ENCODE results near the gene ZSCAN31.

ZSCAN31 gene

DNA sequence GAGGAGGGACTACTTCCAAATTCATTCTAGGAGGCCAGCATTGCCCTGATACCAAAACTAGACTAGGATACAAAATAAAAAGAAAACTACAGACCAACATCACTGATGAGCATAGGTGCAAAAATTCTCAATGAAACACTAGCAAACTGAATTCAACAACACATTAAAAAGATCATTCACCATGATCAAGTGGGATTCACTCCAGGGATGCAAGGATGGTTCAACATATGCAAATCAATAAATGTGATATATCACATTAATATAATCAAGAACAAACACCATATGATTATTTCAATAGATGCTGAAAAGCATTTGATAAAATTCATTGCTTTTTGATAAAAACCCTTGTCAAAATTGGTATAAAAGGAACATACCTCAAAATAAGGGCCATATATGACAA, 44.4 kb downstream of the ZSCAN31 start:
- TF ChIP-seq, protein P1, sequence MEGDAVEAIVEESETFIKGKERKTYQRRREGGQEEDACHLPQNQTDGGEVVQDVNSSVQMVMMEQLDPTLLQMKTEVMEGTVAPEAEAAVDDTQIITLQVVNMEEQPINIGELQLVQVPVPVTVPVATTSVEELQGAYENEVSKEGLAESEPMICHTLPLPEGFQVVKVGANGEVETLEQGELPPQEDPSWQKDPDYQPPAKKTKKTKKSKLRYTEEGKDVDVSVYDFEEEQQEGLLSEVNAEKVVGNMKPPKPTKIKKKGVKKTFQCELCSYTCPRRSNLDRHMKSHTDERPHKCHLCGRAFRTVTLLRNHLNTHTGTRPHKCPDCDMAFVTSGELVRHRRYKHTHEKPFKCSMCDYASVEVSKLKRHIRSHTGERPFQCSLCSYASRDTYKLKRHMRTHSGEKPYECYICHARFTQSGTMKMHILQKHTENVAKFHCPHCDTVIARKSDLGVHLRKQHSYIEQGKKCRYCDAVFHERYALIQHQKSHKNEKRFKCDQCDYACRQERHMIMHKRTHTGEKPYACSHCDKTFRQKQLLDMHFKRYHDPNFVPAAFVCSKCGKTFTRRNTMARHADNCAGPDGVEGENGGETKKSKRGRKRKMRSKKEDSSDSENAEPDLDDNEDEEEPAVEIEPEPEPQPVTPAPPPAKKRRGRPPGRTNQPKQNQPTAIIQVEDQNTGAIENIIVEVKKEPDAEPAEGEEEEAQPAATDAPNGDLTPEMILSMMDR (IDR thresholded peaks at IDR 0.05; ENCODE audit: insufficient read depth, low read length), result no peak
- TF ChIP-seq GABPA (IDR thresholded peaks at IDR 0.05; ENCODE audit: low read depth) (no peak), POLR2AphosphoS5 (IDR thresholded peaks at IDR 0.05; ENCODE audit: low read depth) (no peak), SPI1 (IDR thresholded peaks at IDR 0.05; ENCODE audit: borderline replicate concordance, low read depth) (no peak)
- TF ChIP-seq, protein P2, sequence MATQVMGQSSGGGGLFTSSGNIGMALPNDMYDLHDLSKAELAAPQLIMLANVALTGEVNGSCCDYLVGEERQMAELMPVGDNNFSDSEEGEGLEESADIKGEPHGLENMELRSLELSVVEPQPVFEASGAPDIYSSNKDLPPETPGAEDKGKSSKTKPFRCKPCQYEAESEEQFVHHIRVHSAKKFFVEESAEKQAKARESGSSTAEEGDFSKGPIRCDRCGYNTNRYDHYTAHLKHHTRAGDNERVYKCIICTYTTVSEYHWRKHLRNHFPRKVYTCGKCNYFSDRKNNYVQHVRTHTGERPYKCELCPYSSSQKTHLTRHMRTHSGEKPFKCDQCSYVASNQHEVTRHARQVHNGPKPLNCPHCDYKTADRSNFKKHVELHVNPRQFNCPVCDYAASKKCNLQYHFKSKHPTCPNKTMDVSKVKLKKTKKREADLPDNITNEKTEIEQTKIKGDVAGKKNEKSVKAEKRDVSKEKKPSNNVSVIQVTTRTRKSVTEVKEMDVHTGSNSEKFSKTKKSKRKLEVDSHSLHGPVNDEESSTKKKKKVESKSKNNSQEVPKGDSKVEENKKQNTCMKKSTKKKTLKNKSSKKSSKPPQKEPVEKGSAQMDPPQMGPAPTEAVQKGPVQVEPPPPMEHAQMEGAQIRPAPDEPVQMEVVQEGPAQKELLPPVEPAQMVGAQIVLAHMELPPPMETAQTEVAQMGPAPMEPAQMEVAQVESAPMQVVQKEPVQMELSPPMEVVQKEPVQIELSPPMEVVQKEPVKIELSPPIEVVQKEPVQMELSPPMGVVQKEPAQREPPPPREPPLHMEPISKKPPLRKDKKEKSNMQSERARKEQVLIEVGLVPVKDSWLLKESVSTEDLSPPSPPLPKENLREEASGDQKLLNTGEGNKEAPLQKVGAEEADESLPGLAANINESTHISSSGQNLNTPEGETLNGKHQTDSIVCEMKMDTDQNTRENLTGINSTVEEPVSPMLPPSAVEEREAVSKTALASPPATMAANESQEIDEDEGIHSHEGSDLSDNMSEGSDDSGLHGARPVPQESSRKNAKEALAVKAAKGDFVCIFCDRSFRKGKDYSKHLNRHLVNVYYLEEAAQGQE (IDR thresholded peaks at IDR 0.05; ENCODE audit: insufficient replicate concordance, low read depth), result no peak
- no peak for DNase-seq (ENCODE audit: low read depth in 1 of 2, low spot score in 1 of 2)
- Histone ChIP-seq H3K4me3 (replicated peaks; ENCODE audit: insufficient read depth, low read length) (no peak overlapping the region), H3K27ac (replicated peaks) (no peak overlapping the region), H3K27me3 (ENCODE audit: insufficient read depth, poor library complexity, severe bottlenecking) (no peaks in the 10 kb centered on the region)

DNA sequence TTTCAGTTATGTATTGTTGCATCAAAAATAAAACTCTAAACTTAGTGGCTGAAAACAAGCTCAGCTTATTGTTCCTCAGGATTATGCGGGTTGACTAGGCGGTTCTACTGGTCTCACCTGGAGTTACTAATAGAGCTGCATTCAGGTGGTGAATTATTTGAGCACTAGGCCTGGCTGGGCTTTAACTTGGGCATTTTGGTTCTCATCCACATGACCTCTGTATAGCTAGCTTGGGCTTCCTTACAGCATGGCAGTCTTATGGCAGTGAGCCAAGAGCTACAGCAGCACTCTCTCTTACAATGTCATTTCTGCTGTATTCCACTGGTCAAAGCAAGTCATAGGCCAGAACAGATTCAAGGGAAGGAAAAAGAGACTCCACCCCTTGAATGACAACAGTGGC, 53.0 kb downstream of the ZSCAN31 start:
- TF ChIP-seq, protein P2 (IDR thresholded peaks at IDR 0.05; ENCODE audit: insufficient replicate concordance, low read depth), result no peak
- TF ChIP-seq POLR2AphosphoS5 (IDR thresholded peaks at IDR 0.05; ENCODE audit: low read depth) (no peak), GABPA (IDR thresholded peaks at IDR 0.05; ENCODE audit: low read depth) (no peak), SPI1 (IDR thresholded peaks at IDR 0.05; ENCODE audit: borderline replicate concordance, low read depth) (no peak)
- TF ChIP-seq, protein P1 (IDR thresholded peaks at IDR 0.05; ENCODE audit: insufficient read depth, low read length), result no peak
- DNase-seq (ENCODE audit: low read depth in 1 of 2, low spot score in 1 of 2), result no peak
- no peak overlapping the region for H3K4me3 ChIP-seq (replicated peaks; ENCODE audit: insufficient read depth, low read length)

DNA sequence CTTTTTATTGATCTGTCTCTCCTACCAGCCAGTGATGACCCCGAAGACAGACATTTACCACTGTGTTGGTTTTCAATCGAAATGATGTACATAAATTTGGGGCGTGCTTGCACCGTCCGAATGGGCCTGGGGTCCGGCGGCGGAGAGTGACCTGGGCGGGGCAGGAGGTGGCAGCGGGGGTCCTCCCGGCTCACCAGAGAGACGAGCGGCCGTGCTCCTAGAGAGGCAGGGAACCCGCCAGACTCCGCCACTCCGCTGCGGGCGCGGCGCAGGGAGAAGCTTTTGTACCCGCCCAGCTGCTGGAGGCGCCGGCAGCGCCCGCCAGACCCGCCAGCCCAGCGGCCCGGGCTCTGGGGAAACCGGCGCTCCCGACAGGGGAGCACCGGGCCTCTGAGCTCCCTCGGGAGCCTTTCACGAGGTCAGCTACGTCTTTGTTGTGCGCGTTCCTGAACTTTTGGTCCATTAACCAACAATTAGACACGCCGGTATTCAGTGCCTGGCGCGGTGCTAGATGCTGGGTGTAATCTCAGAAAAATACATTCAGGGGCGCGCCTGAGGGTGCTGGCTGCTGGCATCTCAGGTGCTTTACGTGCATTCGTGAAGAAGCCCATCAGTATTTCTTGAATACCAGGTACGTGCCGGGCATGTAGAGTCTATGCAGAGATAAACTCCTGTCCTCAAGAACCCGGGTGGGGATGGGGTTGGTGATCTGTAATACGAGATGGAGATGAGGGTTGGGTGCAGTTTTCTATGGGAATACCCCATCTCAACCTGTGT, 54.5 kb downstream of the ZSCAN31 start, which contains the start of gene PGBD1:
TSS of gene PGBD1 (plus strand) at position 285 of the 777 bp plus-strand sequence. CDS start 2,242 bp downstream, outside the sequence.
- H3K4me3 ChIP-seq (replicated peaks; ENCODE audit: insufficient read depth, low read length), result peak within 1 kb of the TSS; percentile 66
- TF ChIP-seq POLR2AphosphoS5 (IDR thresholded peaks at IDR 0.05; ENCODE audit: low read depth) (no peak), GABPA (IDR thresholded peaks at IDR 0.05; ENCODE audit: low read depth) (no peak; the same call in 1 of the 2 replicates), SPI1 (IDR thresholded peaks at IDR 0.05; ENCODE audit: borderline replicate concordance, low read depth) (no peak)
- TF ChIP-seq, protein P1 (IDR thresholded peaks at IDR 0.05; ENCODE audit: insufficient read depth, low read length), result no peak
- TF ChIP-seq, protein P2 (IDR thresholded peaks at IDR 0.05; ENCODE audit: insufficient replicate concordance, low read depth), result no peak
- no peaks in the 10 kb centered on the region for H3K27me3 ChIP-seq (ENCODE audit: insufficient read depth, poor library complexity, severe bottlenecking)
- peak within 1 kb of the TSS; percentile 29 for H3K27ac ChIP-seq (replicated peaks)
- DNase-seq (ENCODE audit: low read depth in 1 of 2, low spot score in 1 of 2), result peak; percentile 32 to 76

More for the DNA sequence above, 53.0 kb downstream of the ZSCAN31 start:
- Histone ChIP-seq H3K27me3 (ENCODE audit: insufficient read depth, poor library complexity, severe bottlenecking) (no peaks in the 10 kb centered on the region), H3K27ac (replicated peaks) (no peak overlapping the region)

All from HL-60 (cell line).